ENCODE measurements around the gene ARTN. TPM values are rescaled to one million over a fixed set of nuclear protein-coding genes. Genes with fewer than 3 reads are reported as not detected.

Gene ARTN
- total RNA-seq, 1 experiment from 2014 or later, result 10.6 TPM

DNA sequence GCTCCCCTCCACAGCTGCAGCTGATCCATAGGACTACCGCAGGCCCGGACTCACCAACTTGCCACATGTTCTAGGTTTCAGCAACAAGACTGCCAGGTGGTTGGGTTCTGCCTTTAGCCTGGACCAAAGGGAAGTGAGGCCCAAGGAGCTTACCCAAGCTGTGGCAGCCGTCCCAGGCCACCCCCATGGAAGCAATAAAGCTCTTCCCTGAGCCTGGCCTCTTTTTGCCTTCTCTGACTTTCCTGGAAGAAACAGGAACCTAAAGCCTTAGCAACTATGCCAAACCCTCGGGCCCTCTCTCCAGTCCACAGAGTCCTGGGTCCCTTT is 2.7 kb upstream of the ARTN start:
- Histone ChIP-seq H4K91ac (ENCODE audit: insufficient read length, low read depth, low read length) (no peak overlapping the region), H3K79me2 (ENCODE audit: insufficient read depth, low read length) (no peaks in the 10 kb centered on the region), H2AK5ac (ENCODE audit: insufficient read length, low read length) (no peak overlapping the region), H3K4ac (ENCODE audit: low read depth, low read length) (no peak overlapping the region), H2BK12ac (ENCODE audit: insufficient read length, low read depth, low read length) (no peak overlapping the region), H4K8ac (replicated peaks; ENCODE audit: insufficient read length, low read depth, low read length) (no peak overlapping the region), H3K79me1 (ENCODE audit: insufficient read depth, low read depth, low read length, poor library complexity, severe bottlenecking) (no peaks in the 10 kb centered on the region), H3K18ac (ENCODE audit: insufficient read length, low read depth, low read length) (no peak overlapping the region), H3K9ac (ENCODE audit: extremely low read depth, insufficient read length, low read length) (no peak overlapping the region), H3K4me2 (ENCODE audit: insufficient read depth, insufficient read length, low read length) (no peak overlapping the region), H3K23me2 (ENCODE audit: insufficient read length, low read depth, low read length, poor library complexity, severe bottlenecking) (peaks cover 16% of the 10 kb centered on the region), H2AFZ (ENCODE audit: low read length) (no peak overlapping the region), H3K9me3 (ENCODE audit: control insufficient read depth, low read depth, low read length) (no peaks in the 10 kb centered on the region), H2BK15ac (ENCODE audit: low read depth, low read length) (no peak overlapping the region), H3K27ac (ENCODE audit: insufficient read length, low read depth, low read length) (no peak overlapping the region), H2BK20ac (ENCODE audit: low read depth, low read length, poor library complexity, severe bottlenecking) (no peak overlapping the region), H3K14ac (ENCODE audit: insufficient read depth, low read length) (no peak overlapping the region), H4K20me1 (ENCODE audit: control insufficient read depth, insufficient read depth, insufficient read length) (no peaks in the 10 kb centered on the region), H3K4me1 (ENCODE audit: insufficient read depth, low read length) (peaks cover 6% of the 10 kb centered on the region; the same call in 1 of the 2 replicates), H3K27me3 (ENCODE audit: insufficient read depth, low read length) (no peaks in the 10 kb centered on the region), H3K56ac (ENCODE audit: insufficient read length, low read depth, low read length) (no peak overlapping the region), H4K5ac (ENCODE audit: insufficient read length, low read depth, low read length) (no peak overlapping the region), H3T11ph (ENCODE audit: low read length) (no peak overlapping the region), H2BK120ac (ENCODE audit: low read depth, low read length, poor library complexity, severe bottlenecking) (no peak overlapping the region), H3K23ac (ENCODE audit: insufficient read length, low read depth, low read length) (no peak overlapping the region), H2BK5ac (ENCODE audit: insufficient read length, low read length) (no peak overlapping the region)
- DNase-seq, result no peak
- WGBS (ENCODE audit: extremely low coverage, insufficient read length, low lambda C conversion rate), result no CpG with 5 or more reads among the region's 4 CpGs
- Mint-ChIP-seq H3K27me3 (ENCODE audit: low read depth) (peaks cover 15% of the 10 kb centered on the region), H3K36me3 (ENCODE audit: insufficient read depth in 1 of 3, low read depth in 3 of 3) (peaks cover 4 to 7% (median 6%) of the 10 kb centered on the region in 3 experiments; a peak in 5 of 7 replicates), H3K4me1 (peaks cover 34 to 44% of the 10 kb centered on the region in 2 experiments), H3K9me3 (no peaks in the 10 kb centered on the region), H3K4me3 (no peak overlapping the region), H3K27ac (no peak overlapping the region)
- TF ChIP-seq, protein P1, sequence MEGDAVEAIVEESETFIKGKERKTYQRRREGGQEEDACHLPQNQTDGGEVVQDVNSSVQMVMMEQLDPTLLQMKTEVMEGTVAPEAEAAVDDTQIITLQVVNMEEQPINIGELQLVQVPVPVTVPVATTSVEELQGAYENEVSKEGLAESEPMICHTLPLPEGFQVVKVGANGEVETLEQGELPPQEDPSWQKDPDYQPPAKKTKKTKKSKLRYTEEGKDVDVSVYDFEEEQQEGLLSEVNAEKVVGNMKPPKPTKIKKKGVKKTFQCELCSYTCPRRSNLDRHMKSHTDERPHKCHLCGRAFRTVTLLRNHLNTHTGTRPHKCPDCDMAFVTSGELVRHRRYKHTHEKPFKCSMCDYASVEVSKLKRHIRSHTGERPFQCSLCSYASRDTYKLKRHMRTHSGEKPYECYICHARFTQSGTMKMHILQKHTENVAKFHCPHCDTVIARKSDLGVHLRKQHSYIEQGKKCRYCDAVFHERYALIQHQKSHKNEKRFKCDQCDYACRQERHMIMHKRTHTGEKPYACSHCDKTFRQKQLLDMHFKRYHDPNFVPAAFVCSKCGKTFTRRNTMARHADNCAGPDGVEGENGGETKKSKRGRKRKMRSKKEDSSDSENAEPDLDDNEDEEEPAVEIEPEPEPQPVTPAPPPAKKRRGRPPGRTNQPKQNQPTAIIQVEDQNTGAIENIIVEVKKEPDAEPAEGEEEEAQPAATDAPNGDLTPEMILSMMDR (conservative IDR thresholded peaks at IDR 0.05), result no peak
